Fibroblast of peridontal ligament (primary cell): Measurements from ENCODE around the gene KIAA0232.
"Not testable (repeated sequence)": the region's sequence is repeated elsewhere in the genome, so short reads cannot be mapped to it uniquely, and the experiment has no call there.

ENCODE experiments used
- DNase-seq: peaks from one replicate; pipeline ENCODE4 v3.0.0-alpha.2; 2010; ENCODE audit errors: extremely low read depth

KIAA0232 gene

DNA sequence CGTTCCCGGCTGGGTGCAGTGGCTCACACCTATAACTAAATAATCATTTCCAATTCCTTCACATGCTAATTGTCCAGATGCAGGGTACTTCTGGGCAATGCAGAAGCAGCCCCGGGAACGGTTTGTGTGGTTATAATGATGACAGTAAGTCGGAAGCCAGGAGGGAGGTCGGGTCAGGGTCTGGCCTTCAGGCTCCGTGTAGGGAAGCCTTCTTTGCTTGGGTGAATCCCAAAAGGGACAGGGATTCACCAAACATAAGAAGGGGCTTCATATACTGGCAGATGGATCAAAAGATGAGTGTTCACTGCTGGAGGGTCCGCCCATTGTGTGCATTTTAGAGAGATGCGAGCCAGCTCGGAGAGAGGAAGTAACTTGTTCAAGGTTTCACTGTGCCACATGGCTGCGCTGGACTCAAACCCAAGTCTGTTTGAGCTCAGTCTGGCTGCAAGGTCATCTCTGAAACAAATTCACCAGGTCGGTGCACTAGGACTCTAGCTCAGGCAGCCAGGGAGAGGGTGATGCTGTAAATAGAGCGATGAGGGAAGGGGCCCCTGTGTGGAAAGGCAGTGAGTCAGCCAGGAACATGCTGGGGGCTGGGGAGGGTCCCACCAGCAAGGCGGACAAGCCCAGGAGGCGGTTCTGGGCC lies 4.8 kb upstream of the KIAA0232 start:
- no peak for DNase-seq

DNA sequence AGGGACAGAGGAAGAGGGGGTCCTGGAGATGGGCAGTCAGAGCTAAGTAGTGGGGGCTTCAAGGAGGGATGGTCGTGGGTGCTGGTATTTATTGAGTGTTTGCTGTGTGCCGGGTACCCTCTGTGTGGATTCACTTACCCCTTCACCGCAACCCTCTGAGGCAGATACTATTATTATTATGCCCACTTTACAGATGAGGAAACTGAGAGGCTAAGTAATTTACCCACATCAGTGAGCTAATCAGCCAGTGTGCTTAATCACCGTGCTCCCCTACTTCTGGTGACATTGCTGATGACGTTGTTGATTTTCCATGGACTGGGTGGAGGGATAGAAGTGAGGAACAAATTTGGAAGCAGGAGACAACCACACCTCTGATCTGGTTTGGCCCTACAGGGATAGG lies 4.1 kb upstream of the KIAA0232 start:
- no peak for DNase-seq

DNA sequence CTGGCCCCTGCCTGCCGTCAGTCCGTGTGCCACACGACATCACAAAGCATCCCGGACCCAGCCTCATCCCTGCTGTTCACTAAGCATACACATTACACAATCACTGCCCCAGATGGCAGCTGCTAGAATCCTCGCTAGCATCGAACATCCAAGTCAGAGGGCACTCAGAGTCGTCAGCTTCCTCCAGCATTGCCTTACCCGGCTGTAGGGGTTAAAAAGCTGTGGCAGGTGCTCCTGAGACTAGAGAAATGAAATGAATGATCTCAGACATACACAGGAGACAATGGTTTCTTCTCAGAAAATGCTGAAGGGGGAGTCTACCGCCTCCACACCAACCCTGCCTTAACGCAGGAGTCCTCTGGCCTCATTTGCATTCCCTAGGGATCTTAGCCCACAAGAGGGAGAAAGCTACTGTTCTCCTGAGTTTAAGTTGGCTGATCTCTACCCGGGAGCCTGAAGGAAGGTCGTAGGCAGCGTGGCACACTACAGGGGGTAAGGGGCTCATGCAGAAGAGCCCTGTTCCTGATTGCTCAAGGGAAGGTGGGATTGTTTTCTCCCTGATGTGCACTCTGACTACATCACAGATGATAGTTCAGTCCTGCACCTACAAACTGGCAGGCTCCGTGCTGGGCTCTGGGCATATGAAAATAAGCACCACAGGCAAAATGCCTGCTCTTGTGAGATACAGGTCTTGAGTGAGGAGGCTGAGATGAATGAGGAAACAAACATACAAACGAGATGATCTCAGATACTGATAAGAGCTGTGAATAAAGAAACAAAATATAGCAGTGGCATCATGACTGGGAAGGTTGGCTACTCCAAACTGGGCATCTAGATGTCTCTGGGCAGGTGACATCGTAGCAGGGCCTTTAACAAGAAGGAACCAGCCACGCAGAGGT lies 2.6 kb upstream of the KIAA0232 start:
- peak; percentile 12 for DNase-seq

DNA sequence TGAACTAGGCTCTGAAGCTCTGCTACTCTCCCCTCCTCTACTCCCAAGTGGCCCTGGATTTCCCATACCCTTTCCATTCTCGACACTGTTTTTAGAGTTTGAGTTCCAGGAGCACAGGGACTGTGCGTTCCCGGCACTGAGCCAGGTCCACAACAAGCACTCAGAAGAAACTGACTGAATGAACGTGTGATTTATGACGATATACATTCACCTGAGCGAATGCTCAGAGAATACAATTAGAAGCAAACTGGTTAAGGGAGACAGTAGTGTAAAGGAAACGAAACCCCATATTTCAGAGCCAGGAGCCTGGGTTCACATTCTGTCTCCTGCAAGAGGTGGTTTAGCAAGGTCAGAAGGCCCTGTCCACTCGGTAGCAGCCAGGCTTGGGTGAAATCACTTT lies 1.4 kb upstream of the KIAA0232 start:
- no peak for DNase-seq

DNA sequence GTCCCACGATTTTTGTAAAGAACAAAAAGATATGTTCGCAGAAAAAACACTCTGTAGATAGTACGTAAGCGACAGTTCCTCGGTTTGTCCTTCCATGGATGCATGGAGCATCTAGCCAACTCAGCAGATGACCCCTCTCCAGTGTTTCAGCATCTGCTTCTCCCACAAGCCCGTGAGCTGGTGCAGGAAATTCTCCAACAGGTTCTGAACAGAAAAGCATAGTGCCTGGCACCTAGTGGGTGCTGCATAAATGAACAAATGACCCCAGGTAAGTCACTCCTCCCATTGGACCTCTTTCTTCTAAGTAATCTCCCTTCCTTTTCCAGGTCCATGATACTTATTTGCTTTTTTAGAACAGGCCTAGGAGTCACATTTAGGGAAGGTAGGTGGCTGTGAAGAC lies 966 bp upstream of the KIAA0232 start:
- no peak for DNase-seq

DNA sequence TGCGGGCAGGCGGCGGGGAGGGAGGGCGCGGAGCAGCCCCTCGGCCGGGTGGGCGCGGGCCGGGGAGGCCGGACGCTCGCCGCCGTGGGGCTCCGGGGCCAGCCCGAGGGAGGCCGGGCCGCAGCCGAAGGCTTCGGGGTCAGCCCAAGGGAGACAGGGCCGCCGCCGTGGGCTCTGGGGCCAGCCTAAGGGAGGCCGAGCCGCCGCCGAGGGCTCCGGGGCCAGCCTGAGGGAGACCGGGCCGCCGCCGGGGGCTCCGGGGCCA lies 251 bp downstream of the KIAA0232 start:
- DNase-seq = no peak

DNA sequence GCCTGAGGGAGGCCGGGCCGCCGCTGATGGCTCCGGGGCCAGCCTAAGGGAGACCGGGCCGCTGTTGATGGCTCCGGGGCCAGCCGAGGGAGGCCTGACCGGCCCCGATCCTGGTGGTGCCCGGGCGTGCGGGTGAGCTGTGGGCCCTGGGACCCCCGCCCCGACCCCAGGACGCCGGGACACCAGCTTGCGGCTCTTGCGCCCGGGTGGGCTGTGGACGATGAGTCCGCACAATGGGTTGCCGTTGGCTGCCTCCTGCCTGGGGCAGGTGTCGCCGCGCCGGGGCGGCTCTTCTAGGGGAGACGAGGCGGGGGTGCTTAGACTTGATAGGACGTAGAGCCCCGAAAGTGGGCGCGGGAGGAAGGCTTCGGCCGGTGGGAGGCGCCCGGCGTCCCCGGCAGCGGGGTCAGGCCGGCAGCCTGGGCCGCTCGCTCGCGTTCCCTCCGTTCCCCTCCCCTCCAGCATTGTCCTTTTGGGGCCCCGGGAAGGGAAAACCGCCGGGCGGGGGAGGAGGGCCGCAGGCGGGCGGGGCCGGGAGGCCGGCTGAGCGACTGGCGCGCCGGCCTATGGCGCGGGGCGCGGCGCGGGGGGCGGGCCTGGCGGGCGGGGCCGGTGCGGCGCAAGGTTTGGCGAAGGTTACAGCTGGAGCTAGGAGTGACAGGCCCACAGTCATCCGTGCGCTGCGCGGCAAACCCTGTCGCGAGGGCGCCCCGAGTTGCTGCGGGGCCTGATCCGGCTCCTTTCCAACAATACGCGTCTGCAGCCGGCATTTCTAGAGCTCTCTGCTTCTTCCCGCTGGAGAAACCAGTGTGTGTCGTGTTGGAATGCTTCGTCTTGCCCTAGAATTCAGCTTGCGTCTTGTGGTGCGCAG lies 819 bp downstream of the KIAA0232 start:
- peak; percentile 77 for DNase-seq

DNA sequence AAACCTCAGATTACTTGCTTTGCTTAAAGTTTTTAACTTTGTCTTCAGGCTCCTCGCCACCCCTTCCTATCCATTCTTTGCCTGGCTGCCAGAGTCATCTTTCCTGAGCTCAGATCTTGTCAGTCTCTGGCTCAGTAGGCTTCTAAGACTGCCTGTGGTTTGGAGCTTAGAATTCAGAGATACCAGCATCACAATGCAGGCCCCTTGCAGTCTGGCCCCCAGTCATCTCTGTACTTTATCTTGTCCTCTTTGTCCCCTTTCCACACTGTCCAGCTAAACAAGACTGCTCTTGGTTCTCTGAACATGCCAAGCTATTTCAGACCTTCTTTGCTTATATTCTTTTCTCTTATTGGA lies 3.0 kb downstream of the KIAA0232 start:
- no peak for DNase-seq

DNA sequence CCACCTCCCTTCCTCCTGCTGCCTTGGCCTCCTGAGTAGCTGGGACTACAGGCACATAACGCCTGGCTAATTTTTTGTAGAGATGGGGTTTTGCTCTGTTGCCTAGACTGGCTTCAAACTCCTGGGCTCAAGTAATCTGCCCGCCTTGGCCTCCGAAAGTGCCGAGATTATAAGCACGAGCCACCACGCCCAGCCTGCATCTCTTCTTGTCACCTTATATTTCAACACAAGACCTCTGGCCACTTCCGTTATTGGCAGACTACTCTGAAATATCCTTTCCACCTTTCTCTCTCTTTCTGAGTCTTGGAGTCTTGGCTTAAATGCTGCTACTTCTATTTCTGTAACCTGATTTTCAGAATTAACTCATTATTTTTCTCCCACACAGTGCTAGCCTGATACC lies 5.6 kb downstream of the KIAA0232 start:
- DNase-seq = no peak

DNA sequence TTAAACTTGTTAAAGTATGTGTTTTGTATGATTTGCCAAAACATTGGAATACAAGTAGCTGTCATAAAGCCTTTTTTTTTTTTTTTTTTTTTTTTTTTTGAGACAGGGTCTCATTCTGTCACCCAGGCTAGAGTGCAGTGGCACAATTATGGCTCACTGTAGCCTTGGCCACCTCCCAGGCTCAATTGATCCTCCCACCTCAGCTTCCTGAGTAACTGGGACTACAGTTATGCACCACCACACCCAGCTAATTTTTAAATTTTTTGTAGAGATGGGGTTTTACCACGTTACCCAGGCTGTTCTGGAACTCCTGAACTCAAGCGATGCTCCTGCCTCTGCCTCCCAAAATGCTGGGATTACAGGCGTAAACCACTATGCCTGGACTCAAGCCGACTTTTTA lies 8.7 kb downstream of the KIAA0232 start:
- DNase-seq = not testable (repeated sequence)

DNA sequence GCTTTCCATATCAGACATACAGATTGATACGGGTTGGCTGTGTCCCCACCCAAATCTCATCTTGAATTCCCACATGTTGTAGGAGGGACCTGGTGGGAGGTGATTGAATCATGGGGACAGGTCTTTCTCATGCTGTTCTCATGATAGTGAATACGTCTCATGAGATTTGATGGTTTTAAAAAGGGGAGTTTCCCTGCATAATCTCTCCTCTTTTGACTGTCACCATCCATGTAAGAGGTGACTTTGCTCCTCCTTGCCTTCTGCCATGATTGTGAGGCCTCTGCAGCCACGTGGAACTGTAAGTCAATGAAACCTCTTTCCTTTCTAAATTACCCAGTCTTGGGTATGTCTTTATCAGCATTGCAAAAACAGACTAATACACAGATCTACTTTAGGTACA lies 9.3 kb downstream of the KIAA0232 start:
- DNase-seq = not testable (repeated sequence)

DNA sequence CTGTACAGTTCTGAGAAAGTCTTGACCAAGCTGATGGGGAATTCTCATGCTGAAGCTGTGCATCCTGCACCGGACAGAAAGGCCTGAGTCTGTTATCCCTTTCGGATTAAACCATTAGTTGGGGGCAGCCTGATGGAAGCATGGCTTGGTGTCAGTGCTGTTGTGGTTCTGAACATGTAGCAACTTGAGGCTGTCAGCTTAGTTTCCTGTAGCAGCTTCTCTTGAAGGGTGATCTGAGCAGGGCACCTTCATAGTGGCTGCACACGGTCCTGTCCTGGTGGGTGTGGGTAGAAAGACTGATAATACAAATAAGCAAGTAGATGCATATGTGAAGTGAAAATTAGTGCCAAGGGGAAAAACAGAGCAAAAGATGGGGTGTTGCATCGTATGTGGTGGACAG lies 11.7 kb downstream of the KIAA0232 start:
- DNase-seq = no peak

DNA sequence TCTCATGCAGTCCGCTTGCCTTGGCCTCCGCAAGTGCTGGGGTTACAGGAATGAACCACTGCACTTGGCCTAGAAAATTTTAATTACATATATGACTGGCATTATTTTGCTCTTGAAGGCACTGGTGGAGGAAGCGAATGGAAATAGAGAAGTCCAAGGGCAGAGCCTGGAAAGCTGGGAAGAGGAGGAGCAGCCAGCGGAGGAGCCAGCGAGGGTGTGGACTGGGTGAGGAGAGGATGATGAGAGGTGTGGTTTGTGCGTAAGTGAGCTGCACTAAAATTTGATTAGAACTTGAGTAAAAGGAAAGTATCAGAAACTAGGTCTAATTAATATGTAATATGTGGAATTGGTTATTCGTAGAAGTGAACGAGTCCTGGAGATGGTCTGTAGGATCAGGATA lies 13.3 kb downstream of the KIAA0232 start:
- no peak for DNase-seq

DNA sequence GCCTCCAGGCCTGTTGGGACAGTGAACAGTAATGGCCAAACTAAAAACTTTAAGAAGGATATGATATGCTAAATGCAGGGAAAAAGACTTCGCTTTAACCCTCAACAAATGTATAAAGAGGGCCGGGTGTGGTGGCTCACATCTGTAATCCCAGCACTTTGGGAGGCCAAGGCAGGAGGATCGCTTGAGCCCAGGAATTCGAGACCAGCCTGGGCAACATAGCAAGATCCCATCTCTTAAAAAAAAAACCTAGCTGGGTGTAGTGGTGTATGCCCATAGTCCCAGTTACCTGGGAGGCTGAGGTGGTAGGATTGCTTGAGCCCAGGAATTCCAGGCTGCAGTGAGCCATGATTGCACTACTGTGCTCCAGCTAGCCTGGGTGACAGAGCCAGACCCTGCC lies 14.8 kb downstream of the KIAA0232 start:
- DNase-seq = not testable (repeated sequence)

DNA sequence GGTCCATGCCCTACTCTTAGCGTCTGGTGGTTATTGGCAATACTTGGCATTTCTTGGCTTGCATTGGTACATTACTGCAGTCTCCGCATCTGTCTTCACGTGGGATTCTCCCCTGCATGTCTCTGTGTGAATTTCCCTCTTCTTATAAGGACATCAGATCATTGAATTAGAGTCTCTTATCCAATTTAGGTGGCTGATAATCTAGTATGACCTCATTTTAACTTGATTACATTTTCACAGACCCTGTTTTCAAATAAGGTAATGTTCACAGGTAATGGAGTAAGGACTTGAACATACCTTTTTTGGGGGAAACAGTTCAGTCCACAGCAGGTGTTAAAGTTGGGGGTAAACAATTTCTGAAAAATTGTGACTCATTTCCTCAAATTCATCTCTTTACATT lies 16.6 kb downstream of the KIAA0232 start:
- no peak for DNase-seq

DNA sequence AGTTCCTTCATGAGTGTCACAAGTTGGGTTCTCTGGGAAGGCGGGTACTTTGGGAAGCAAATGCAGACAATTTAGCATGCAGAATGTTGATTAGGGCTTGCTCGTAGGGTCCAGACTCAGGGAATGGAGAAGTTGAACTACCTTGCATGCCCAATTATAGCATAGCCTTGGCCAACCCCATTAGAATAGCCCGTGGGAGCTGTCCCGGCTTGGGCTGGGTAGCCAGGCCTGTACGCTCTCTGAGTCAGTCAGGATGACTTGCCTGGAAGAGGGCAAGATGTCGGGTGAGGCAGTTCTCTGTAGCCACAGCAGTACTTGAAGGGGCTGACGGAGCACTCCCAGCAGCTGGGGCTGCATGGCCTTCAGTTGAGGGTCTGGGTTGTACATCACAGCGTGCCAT lies 19.5 kb downstream of the KIAA0232 start:
- no peak for DNase-seq

DNA sequence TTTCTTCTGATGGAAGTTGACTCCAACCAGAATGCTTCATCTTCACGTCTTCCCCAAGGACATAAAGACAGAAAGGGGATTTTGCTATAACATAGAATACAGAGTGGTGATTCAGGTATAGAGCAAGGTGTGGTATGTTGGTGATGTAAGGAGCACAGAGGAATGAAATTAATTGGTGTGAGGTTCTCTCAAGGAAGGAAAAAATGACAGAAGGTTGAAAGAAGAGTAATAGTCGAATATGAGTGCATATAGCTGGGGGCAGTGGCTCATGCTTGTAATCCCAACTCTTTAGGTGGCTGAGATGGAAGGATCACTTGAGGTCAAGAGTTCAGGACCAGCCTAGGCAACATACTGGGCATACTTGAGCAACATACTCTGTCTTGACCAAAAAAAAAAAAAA lies 20.1 kb downstream of the KIAA0232 start:
- DNase-seq = no peak

DNA sequence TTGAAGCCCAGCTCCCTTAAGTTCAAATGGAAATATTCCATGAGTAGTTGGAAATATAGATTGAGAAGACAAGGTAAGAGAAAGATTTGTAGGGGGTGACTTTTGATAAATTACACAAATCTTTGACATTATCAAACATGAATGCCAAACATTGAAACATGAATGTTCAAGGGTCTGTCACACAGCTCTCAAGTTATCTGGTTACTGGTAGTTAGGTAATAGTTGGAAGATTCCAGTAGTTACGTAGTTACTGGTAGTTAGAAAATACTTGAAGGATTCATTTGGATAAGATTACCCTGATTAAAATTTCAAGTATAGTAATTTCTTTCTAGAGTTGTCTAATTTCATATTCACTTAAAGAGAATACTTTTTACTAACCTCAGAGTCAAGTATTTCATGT lies 20.7 kb downstream of the KIAA0232 start:
- no peak for DNase-seq

DNA sequence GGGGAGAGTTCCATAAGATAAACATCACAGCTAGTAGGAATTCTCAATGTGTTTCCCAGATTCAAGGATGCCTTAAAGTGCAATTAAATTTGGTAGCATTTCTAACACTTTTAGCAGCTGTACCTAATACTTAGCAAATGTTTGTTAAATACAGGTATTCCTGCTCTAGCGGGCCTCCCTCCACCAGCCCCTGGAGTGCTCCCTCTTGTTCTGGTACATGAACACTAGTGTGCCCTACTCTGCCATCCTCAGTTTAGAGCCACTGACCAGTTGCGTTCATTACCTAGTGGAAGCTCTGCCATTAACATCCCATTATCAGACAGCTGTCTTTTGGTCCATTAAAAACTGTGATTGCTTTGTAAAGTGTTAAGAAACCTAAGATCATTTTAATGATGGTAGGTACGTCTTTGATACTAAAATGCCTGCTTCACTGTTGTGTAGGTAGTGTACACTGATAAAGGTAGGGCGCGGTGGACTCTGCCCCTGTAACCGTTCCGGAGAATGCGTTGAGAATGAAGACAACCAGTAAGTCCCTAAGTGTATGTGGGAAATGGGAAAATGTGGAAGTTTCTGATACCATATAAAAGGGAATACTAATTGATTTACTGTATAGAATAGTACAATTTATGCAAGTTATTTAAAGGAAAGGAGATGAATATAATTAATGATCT lies 21.7 kb downstream of the KIAA0232 start:
- no peak for DNase-seq

DNA sequence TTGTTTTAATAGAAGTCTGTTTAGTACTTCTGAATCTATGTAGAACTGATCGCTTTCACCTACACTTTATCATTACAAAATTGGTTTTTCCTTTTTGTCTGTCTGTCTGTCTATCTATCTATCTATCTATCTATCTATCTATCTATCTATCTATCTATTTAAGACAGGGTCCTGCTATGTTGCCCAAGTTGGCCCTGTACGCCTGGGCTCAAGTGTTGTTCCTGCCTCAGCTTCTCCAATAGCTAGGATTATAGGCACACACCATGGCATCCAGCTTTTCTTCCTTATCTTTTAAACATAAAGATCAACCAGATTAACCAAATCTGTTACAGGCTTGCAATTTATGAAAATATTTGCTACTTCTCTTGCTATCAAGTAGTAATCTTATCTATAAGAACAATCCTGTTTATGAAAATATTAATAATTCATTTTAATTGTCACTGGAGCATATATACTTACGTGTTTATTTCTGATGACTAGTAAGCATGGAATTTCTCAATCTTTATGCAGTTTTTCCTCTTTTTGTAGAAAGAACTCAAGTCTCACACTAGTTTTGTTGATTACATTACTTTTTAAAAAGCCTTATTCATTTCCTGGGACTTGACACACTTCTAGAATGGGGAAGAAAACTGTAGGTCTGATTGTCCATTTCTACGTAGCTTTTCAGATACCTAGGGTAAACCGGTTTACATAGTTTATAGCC lies 24.5 kb downstream of the KIAA0232 start:
- DNase-seq = peak; percentile 3

DNA sequence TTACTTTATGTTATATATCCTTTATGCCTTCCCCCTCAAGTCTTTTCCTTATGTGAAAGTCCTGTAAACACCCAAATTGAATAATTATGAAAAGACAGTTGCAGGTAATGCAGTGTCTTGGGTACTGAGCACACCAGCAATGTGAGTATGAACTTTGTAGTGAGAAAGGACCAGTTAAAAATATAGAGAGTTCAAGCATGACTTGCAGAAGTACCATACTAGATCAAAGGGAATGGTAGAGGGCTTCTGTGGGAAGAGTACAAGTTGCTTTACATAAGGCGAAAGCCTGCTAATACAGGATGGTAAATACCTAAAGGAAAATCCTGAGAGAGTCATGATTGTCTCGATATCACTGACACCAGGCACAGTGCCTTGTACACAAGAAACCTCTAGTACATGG lies 25.7 kb downstream of the KIAA0232 start:
- DNase-seq = no peak

DNA sequence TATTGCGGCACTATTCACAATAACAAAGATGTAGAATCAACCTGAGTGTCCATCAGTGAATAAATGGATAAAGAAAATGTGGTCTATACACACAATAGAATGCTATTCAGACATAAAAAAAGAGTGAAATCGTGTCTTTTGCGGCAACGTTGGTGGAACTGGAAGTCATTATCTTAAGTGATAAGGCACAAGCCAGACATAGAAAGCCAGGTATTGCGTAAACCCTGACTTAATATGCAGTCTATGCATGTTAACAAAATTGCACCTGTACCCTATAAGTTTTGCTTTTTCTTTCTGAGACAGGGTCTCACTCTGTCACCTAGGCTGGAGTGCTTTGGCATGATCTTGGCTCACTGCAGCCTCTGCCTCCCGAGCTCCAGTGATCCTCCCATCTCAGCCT lies 28.6 kb downstream of the KIAA0232 start:
- DNase-seq = no peak
